Measurements from ENCODE around the gene GTSE1. TPM values are rescaled to one million over a fixed set of nuclear protein-coding genes. Genes with fewer than 3 reads are reported as not detected.

GTSE1 gene
- total and polyA plus RNA-seq, 2 donors (not counting 1 experiment from before 2014, with no cell fraction given), result 2.0 to 3.6 TPM

- Histone ChIP-seq H3K79me2 (ENCODE audit: control insufficient read depth, insufficient read depth, low read length) (no peaks in the 10 kb centered on the region), H3K4me1 (ENCODE audit: control insufficient read depth, extremely low read depth, insufficient read depth, low read length) (no peaks in the 10 kb centered on the region), H3K4me3 (replicated peaks in 1 of 4; ENCODE audit: control extremely low read depth in 1 of 4, insufficient read depth in 1 of 4, low read depth in 3 of 4, low read length in 4 of 4) (no peak overlapping the region), H4K20me1 (ENCODE audit: control insufficient read depth, extremely low read depth, insufficient read depth, low read length) (no peaks in the 10 kb centered on the region), H3K4me2 (ENCODE audit: extremely low read depth, insufficient read depth, low read length) (no peak overlapping the region), H3K9ac (ENCODE audit: insufficient read depth, low read length) (no peak overlapping the region), H3K27ac (ENCODE audit: insufficient read depth, low read length) (no peak overlapping the region), H3K36me3 (ENCODE audit: control insufficient read depth, insufficient read depth, low read length) (no peaks in the 10 kb centered on the region), H2AFZ (ENCODE audit: low read length) (no peak overlapping the region), H3K9me3 (ENCODE audit: control insufficient read depth, insufficient read depth, low read depth, low read length) (no peaks in the 10 kb centered on the region), H3K27me3 (ENCODE audit: control insufficient read depth, insufficient read depth, low read length) (no peaks in the 10 kb centered on the region)
- TF ChIP-seq EZH2 (IDR thresholded peaks at IDR 0.05; ENCODE audit: low read length, missing control alignments), result no peak
- TF ChIP-seq, protein P1, sequence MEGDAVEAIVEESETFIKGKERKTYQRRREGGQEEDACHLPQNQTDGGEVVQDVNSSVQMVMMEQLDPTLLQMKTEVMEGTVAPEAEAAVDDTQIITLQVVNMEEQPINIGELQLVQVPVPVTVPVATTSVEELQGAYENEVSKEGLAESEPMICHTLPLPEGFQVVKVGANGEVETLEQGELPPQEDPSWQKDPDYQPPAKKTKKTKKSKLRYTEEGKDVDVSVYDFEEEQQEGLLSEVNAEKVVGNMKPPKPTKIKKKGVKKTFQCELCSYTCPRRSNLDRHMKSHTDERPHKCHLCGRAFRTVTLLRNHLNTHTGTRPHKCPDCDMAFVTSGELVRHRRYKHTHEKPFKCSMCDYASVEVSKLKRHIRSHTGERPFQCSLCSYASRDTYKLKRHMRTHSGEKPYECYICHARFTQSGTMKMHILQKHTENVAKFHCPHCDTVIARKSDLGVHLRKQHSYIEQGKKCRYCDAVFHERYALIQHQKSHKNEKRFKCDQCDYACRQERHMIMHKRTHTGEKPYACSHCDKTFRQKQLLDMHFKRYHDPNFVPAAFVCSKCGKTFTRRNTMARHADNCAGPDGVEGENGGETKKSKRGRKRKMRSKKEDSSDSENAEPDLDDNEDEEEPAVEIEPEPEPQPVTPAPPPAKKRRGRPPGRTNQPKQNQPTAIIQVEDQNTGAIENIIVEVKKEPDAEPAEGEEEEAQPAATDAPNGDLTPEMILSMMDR (conservative IDR thresholded peaks at IDR 0.05 in 1 of 2, IDR thresholded peaks at IDR 0.05 in 1 of 2; ENCODE audit: low read depth in 1 of 2, low read length in 2 of 2), result no peak
- no peak for DNase-seq (ENCODE audit: low read depth in 2 of 2)
These were observed 76.5 kb downstream of the GTSE1 start for GRCh38 chr22:46373159-46373558.

- TF ChIP-seq, protein P1 (conservative IDR thresholded peaks at IDR 0.05 in 1 of 2, IDR thresholded peaks at IDR 0.05 in 1 of 2; ENCODE audit: low read depth in 1 of 2, low read length in 2 of 2), result no peak
- TF ChIP-seq EZH2 (IDR thresholded peaks at IDR 0.05; ENCODE audit: low read length, missing control alignments), result no peak
- no peaks in the 10 kb centered on the region for H3K79me2 ChIP-seq (ENCODE audit: control insufficient read depth, insufficient read depth, low read length)
- no peaks in the 10 kb centered on the region for H3K4me1 ChIP-seq (ENCODE audit: control insufficient read depth, extremely low read depth, insufficient read depth, low read length)
- no peaks in the 10 kb centered on the region for H3K9me3 ChIP-seq (ENCODE audit: control insufficient read depth, insufficient read depth, low read depth, low read length)
- DNase-seq (ENCODE audit: low read depth in 2 of 2), result peak in 1 of 2 donors; percentile 60
- H3K36me3 ChIP-seq (ENCODE audit: control insufficient read depth, insufficient read depth, low read length), result no peaks in the 10 kb centered on the region
- H3K27me3 ChIP-seq (ENCODE audit: control insufficient read depth, insufficient read depth, low read length), result no peaks in the 10 kb centered on the region
- no peak overlapping the region for H3K9ac ChIP-seq (ENCODE audit: insufficient read depth, low read length)
- no peaks in the 10 kb centered on the region for H4K20me1 ChIP-seq (ENCODE audit: control insufficient read depth, extremely low read depth, insufficient read depth, low read length)
- no peak overlapping the region for H3K27ac ChIP-seq (ENCODE audit: insufficient read depth, low read length)
- H2AFZ ChIP-seq (ENCODE audit: low read length), result no peak overlapping the region
- no peak overlapping the region for H3K4me2 ChIP-seq (ENCODE audit: extremely low read depth, insufficient read depth, low read length)
- no peak overlapping the region for H3K4me3 ChIP-seq (replicated peaks in 1 of 4; ENCODE audit: control extremely low read depth in 1 of 4, insufficient read depth in 1 of 4, low read depth in 3 of 4, low read length in 4 of 4)
These were observed 77.4 kb downstream of the GTSE1 start for GRCh38 chr22:46373921-46374662.

DNA sequence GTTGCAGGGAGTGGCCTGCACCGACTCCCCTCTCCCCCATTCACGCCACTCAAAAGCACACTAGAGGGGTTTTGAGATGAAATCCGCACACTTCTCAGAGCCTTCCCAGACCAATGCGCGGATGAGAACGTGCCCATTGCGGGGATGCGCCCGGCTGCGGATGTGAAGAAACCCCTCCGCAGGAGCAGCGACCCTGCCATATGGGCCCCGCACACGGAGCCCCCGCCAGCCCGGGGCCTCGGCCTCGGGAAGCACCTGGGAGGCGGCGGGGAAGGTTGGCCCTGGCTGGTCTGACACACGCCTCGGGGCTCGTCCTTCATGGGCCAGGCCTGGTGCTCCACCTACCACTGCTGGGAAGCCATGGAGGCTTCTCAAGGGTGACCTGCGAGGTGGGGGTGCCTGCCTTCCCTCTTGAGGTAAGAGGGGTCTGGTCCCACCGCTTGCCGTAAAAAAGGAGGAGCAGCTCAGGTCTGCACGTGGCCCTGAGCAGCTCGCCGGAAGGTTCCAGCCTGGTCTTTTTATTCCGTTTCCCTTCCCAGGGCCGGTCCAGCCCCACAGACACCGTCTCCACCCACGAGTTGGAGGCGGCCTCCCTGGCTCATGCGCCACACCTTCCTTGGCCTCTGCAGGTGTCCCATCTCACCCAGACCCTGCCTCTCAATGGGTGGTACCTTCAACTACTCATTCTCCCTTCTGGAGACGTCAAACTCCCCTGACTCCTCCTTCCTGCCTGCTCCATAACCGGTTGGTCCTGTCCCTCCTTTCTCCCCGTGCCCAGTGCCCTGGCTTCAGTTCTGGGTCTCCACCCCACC lies 78.2 kb downstream of the GTSE1 start:
- no peaks in the 10 kb centered on the region for H3K27me3 ChIP-seq (ENCODE audit: control insufficient read depth, insufficient read depth, low read length)
- no peak overlapping the region for H2AFZ ChIP-seq (ENCODE audit: low read length)
- no peak overlapping the region for H3K27ac ChIP-seq (ENCODE audit: insufficient read depth, low read length)
- H4K20me1 ChIP-seq (ENCODE audit: control insufficient read depth, extremely low read depth, insufficient read depth, low read length), result no peaks in the 10 kb centered on the region
- no peaks in the 10 kb centered on the region for H3K79me2 ChIP-seq (ENCODE audit: control insufficient read depth, insufficient read depth, low read length)
- no peak overlapping the region for H3K4me2 ChIP-seq (ENCODE audit: extremely low read depth, insufficient read depth, low read length)
- no peaks in the 10 kb centered on the region for H3K4me1 ChIP-seq (ENCODE audit: control insufficient read depth, extremely low read depth, insufficient read depth, low read length)
- no peak for TF ChIP-seq EZH2 (IDR thresholded peaks at IDR 0.05; ENCODE audit: low read length, missing control alignments)
- H3K9me3 ChIP-seq (ENCODE audit: control insufficient read depth, insufficient read depth, low read depth, low read length), result no peaks in the 10 kb centered on the region
- no peak overlapping the region for H3K4me3 ChIP-seq (replicated peaks in 1 of 4; ENCODE audit: control extremely low read depth in 1 of 4, insufficient read depth in 1 of 4, low read depth in 3 of 4, low read length in 4 of 4)
- H3K36me3 ChIP-seq (ENCODE audit: control insufficient read depth, insufficient read depth, low read length), result no peaks in the 10 kb centered on the region
- DNase-seq (ENCODE audit: low read depth in 2 of 2), result no peak
- H3K9ac ChIP-seq (ENCODE audit: insufficient read depth, low read length), result no peak overlapping the region

Measured in fibroblast of lung (primary cell).